WI38 (cell line): ENCODE data around the gene URM1.
A peak's percentile ranks its signal among the peaks of the same experiment; 100 is the strongest.

Experiments used
- H3K4me3 ChIP-seq: 2 replicates; pipeline ENCODE4 v1.5.1; 2011; ENCODE audit warnings: low read depth, mild to moderate bottlenecking, control low read depth, low read length
- CTCF ChIP-seq: IDR thresholded peaks from 2 replicates; pipeline ENCODE4 v1.5.1; 2012; ENCODE audit warnings: low read depth, mild to moderate bottlenecking, control low read depth, low read length

URM1 gene

DNA sequence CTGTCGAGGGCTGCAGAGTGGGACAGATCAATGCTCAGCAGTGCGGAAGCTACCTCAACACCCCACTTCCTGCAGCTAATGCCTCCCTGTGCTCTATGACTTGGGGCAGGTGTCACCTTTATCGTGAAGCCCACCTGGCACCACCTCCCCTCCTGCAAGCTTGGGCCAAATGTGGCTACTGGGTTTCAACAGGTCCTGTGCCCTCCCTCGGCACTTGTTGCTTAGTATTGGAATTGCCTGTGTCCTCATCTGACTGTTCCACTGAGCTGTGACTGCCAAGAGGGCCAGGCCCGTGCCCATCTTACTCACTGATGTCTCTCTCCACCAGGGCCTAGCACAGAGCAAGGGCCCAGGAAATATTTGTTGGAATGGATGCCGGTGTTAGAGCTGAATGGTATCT lies 21.4 kb upstream of the URM1 start:
- no peak for TF ChIP-seq CTCF
- H3K4me3 ChIP-seq: no peak overlapping the region

DNA sequence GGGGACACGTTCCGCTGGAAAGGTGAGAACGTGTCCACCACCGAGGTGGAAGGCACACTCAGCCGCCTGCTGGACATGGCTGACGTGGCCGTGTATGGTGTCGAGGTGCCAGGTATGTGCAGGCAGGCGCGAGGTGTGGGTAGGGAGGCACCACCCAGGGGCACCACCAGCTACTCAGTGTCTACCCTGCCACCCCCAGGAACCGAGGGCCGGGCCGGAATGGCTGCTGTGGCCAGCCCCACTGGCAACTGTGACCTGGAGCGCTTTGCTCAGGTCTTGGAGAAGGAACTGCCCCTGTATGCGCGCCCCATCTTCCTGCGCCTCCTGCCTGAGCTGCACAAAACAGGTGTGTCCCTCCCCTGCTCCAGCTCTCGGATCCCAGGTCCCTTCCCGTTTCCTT lies 15.7 kb upstream of the URM1 start:
- no peak for TF ChIP-seq CTCF
- H3K4me3 ChIP-seq: no peak overlapping the region

DNA sequence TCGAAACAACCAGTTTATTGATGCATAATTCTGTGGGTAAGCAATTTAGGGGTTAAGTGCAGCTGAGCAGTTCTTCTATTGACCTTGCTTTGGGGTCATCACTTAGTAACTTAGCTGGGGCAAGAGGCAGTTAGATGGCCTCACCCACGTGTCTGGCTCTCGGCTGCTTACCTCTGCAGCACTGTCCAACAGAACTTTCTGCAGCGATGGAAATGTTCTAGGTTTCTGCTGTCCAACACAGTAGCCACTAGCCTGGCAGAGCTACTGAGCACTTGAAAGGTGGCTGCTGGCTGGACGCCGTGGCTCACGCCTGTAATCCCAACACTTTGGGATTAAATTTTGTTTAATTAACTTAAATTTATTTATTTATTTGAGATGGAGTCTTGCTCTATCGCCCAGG lies 13.1 kb upstream of the URM1 start:
- TF ChIP-seq CTCF: no peak
- H3K4me3 ChIP-seq: no peak overlapping the region

- no peak overlapping the region for H3K4me3 ChIP-seq
- TF ChIP-seq CTCF: no peak
Measured at GRCh38 chr9:128358861-128359260, 12.3 kb upstream of the URM1 start.

GRCh38 chr9:128360826-128361225 lies 10.3 kb upstream of the URM1 start:
- TF ChIP-seq CTCF: no peak
- H3K4me3 ChIP-seq: no peak overlapping the region

DNA sequence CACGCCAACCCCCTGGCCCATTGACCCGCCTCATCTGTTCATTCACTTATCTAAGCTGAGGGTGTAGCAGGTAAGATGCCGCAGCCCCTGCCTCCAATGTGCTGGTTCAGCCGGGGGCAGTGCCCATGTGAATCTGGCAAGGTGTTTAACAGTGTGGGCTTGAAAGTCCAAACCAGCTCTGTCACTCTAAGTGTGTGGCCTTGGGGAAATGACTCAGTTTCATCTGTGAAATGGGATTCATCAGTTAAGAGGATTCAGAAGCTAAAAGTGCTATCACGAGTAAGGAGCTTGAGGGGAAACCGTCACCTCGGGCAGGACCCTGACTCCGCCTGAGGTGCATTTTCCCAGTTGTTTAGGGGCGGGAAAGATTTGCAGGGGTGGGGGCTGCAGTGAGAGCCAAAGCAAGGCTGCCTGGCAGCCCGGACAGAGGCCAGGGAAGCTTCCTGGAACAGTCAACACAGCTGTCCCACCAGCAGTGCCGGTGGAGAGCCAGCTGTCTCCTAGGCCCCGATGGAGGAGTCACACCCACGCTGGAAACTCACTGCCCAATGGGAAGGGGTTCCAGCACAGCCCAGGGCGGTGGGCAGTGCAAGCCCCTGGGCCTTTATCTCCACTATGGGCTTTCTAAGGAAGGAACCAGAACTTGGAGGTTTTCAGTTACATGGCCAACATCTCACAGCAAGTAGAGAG lies 9.7 kb upstream of the URM1 start:
- H3K4me3 ChIP-seq: no peak overlapping the region; the same call in 1 of the 2 replicates
- no peak for TF ChIP-seq CTCF

DNA sequence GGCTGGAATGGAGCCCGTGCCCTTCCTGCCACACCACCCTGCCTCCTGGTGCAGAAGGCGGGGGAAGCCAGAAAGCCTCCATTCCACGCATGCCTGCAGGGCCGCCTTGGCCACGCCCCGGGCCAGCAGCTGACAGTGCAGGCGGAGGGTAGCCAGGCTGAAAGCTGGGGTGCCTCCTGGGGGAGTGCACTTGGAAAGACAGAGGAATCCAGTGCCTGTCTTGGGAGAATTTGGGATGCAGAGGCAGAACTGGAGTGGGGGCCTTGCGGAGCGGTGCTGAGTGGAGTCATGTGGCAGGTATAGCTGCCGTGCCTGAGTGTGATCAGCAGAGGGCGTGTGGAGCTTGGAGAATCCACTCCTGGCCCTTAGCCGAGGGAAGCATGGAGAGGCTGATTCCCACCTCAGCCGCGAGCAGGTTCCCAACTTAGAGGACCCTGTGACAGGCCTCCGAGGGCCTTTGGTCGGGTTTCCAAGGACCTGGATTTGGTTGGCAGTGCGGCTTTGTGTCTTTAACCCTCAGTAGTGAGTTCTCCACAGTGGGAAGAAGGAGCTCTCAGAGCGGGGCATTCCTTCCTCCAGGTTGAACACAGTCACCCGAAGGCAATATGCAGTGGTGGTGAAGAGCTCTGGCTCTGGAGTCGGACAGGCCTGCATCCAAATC lies 9.1 kb upstream of the URM1 start:
- peak; percentile 83 for TF ChIP-seq CTCF
- H3K4me3 ChIP-seq: peak overlapping the region; percentile 51
